B cell (primary cell): Measurements from ENCODE around the gene PAQR5. TPM values are rescaled to one million over a fixed set of nuclear protein-coding genes. Genes with fewer than 3 reads are reported as not detected.
"Not testable (repeated sequence)": the region's sequence is repeated elsewhere in the genome, so short reads cannot be mapped to it uniquely, and the experiment has no call there.

Experiments used
- ATAC-seq: fragments of 200-7000 bp; cut with Tn5 transposase; one replicate; pipeline ENCODE4 v1.10.0; 2021; ENCODE audit warnings: low read depth, mild to moderate bottlenecking, moderate number of reproducible peaks, moderate library complexity
- CTCF ChIA-PET: fragments of 350-600 bp; sonication (Branson Sonifier 250); formaldehyde crosslinking; loops from one replicate; lab custom pipeline; 2021; ENCODE audit warnings: antibody characterized with exemption, inconsistent platforms; lab: Charles Lee
- POLR2A ChIA-PET: fragments of 350-600 bp; sonication (Branson Sonifier 250); formaldehyde crosslinking; loops from one replicate; lab custom pipeline; 2021; ENCODE audit warnings: antibody characterized with exemption; lab: Charles Lee
- DNase-seq: peaks from one replicate; pipeline ENCODE4 v3.0.0; 2013
- H2AFZ ChIP-seq: 2 replicates; pipeline ENCODE4 v1.6.1; 2012; ENCODE audit warnings: mild to moderate bottlenecking, low read depth, low read length; ENCODE audit not compliant: insufficient read depth, poor library complexity, severe bottlenecking
- H3K27ac ChIP-seq, 2 donors: 1 replicate in 1 of 2; 2 replicates in 1 of 2; pipeline ENCODE4 v1.5.1; 2012 to 2013; ENCODE audit warnings: low read length in 2 of 2, mild to moderate bottlenecking in 2 of 2, moderate library complexity in 1 of 2
- H3K27me3 ChIP-seq, 4 experiments: fragments of 200-600 bp in 1 of 4; sonication (generic) in 1 of 4; replicated peaks in 1 of 4; 1 replicate in 2 of 4; 2 replicates in 2 of 4; pipeline versions ENCODE4 v1.6.1 to v1.7.0; 2013 to 2016; ENCODE audit warnings: low read length in 3 of 4, mild to moderate bottlenecking in 2 of 4, mixed read lengths in 1 of 4, moderate library complexity in 1 of 4; ENCODE audit not compliant: insufficient read depth in 4 of 4, control insufficient read depth in 3 of 4; ENCODE audit errors: control extremely low read depth in 1 of 4
- H3K36me3 ChIP-seq, 2 experiments: replicated peaks in 1 of 2; 1 replicate in 1 of 2; 2 replicates in 1 of 2; pipeline versions ENCODE4 v1.6.1 to v1.7.1; 2013; ENCODE audit warnings: low read length in 1 of 2; ENCODE audit not compliant: insufficient read depth in 2 of 2, control insufficient read depth in 1 of 2; ENCODE audit errors: control extremely low read depth in 1 of 2, extremely low read depth in 1 of 2
- H3K4me1 ChIP-seq, 2 donors: fragments of 200-600 bp in 1 of 2; sonication (generic) in 1 of 2; 1 replicate in 1 of 2; 2 replicates in 1 of 2; pipeline versions ENCODE4 v1.5.1 to v1.6.1; 2013 to 2017; ENCODE audit warnings: low read length in 2 of 2; ENCODE audit not compliant: control insufficient read depth in 2 of 2, insufficient read depth in 2 of 2
- H3K4me2 ChIP-seq: replicated peaks from 2 replicates; pipeline ENCODE3; 2012; ENCODE audit warnings: mild to moderate bottlenecking, low read depth, low read length; ENCODE audit not compliant: poor library complexity, severe bottlenecking
- H3K4me3 ChIP-seq, 5 experiments: fragments of 200-600 bp in 1 of 5; sonication (generic) in 1 of 5; 1 replicate in 3 of 5; 2 replicates in 2 of 5; pipeline versions ENCODE4 v1.5.1 to v1.7.0; 2011 to 2016; ENCODE audit warnings: low read length in 4 of 5, mild to moderate bottlenecking in 4 of 5, low read depth in 2 of 5, control low read depth in 1 of 5, moderate library complexity in 1 of 5; ENCODE audit not compliant: insufficient read depth in 1 of 5; ENCODE audit errors: control extremely low read depth in 1 of 5, extremely low read depth in 1 of 5
- H3K79me2 ChIP-seq: fragments of 200-600 bp; sonication (generic); one replicate; pipeline ENCODE4 v1.6.0; 2016; ENCODE audit warnings: low read length; ENCODE audit not compliant: control insufficient read depth, insufficient read depth
- H3K9ac ChIP-seq: fragments of 200-600 bp; sonication (generic); 2 replicates; pipeline ENCODE4 v1.6.1; 2017; ENCODE audit warnings: mild to moderate bottlenecking, low read length, moderate library complexity
- H3K9me3 ChIP-seq, 3 donors: one replicate each; pipeline versions ENCODE4 v1.6.1 to v1.7.1; 2013; ENCODE audit warnings: low read length in 2 of 3; ENCODE audit not compliant: control insufficient read depth in 2 of 3, insufficient read depth in 1 of 3; ENCODE audit errors: control extremely low read depth in 1 of 3
- H4K20me1 ChIP-seq: 2 replicates; pipeline ENCODE4 v1.6.0; 2012; ENCODE audit warnings: mild to moderate bottlenecking, low read length; ENCODE audit not compliant: insufficient read depth, control insufficient read depth, poor library complexity, severe bottlenecking
- H3K27ac Mint-ChIP-seq: one replicate; pipeline ENCODE4 v1.8.0; 2021; ENCODE audit warnings: mixed read lengths
- H3K27me3 Mint-ChIP-seq: one replicate; pipeline ENCODE4 v1.8.0; 2021; ENCODE audit warnings: mixed read lengths
- H3K4me1 Mint-ChIP-seq: one replicate; pipeline ENCODE4 v1.8.0; 2021; ENCODE audit warnings: mixed read lengths
- H3K4me3 Mint-ChIP-seq: one replicate; pipeline ENCODE4 v1.8.0; 2021; ENCODE audit warnings: mixed read lengths
- H3K9me3 Mint-ChIP-seq: one replicate; pipeline ENCODE4 v1.8.0; 2022; ENCODE audit warnings: mixed read lengths; ENCODE audit not compliant: insufficient read depth
- CTCF ChIP-seq: fragments of 200-600 bp; IDR thresholded peaks from one replicate; pipeline ENCODE4 v1.8.0; 2022; ENCODE audit warnings: antibody characterized with exemption, mild to moderate bottlenecking
- EZH2 ChIP-seq: IDR thresholded peaks from 2 replicates; pipeline ENCODE4 v1.6.1; 2012; ENCODE audit warnings: borderline replicate concordance, low read depth, mild to moderate bottlenecking, moderate library complexity, low read length; ENCODE audit not compliant: insufficient read depth, poor library complexity, severe bottlenecking
- WGBS: methylation state at CpG from one replicate; pipeline ENCODE4 v1.1.5; 2013; ENCODE audit warnings: missing lambda C conversion rate; ENCODE audit not compliant: insufficient coverage; 5-methylcytosine and 5-hydroxymethylcytosine counted together
- intact Hi-C: fragments of 100-400 bp; cut with micrococcal nuclease; formaldehyde crosslinking; loops from one replicate; pipeline ENCODE4 v1.10.0; 2022
- polyA plus RNA-seq: library from polyadenylated mRNA; depleted of rRNA; stranded (reverse); fragments of >200 nt; gene quantifications from 2 replicates; pipeline ENCODE4 v1.2.3, GENCODE V29; 2012
- total RNA-seq, 2 donors: library from RNA; stranded (reverse); fragments of 120-200 nt in 1 of 2; gene quantifications; 1 replicate in 1 of 2; 2 replicates in 1 of 2; pipeline versions ENCODE4 v1.2.3 to v1.2.4, GENCODE V29; 2013 to 2022

Gene PAQR5
- total and polyA plus RNA-seq, 2 donors (not counting 1 experiment from before 2014, with no cell fraction given), result not detected

- Mint-ChIP-seq H3K4me3 (no peak overlapping the region), H3K4me1 (no peaks in the 10 kb centered on the region), H3K9me3 (no peaks in the 10 kb centered on the region), H3K27me3 (peaks cover 51% of the 10 kb centered on the region), H3K27ac (no peak overlapping the region)
- TF ChIP-seq CTCF (no peak), EZH2 (no peak)
- H3K27ac ChIP-seq, result no peak overlapping the region
- H3K79me2 ChIP-seq, result no peaks in the 10 kb centered on the region
- H2AFZ ChIP-seq, result no peak overlapping the region
- H3K9me3 ChIP-seq, result no peaks in the 10 kb centered on the region
- intact Hi-C loops, result no loop called here
- no peaks in the 10 kb centered on the region for H4K20me1 ChIP-seq
- H3K27me3 ChIP-seq, result peaks cover 0 to 31% (median 12%) of the 10 kb centered on the region in 4 experiments
- peaks cover 4 to 5% of the 10 kb centered on the region in 2 donors for H3K4me1 ChIP-seq
- no peak overlapping the region for H3K4me3 ChIP-seq
- ChIA-PET CTCF (no interaction called here), POLR2A (no interaction called here)
- 87% methylated on average over 4 of the region's 9 CpGs for WGBS
- no peak overlapping the region for H3K4me2 ChIP-seq
- no peak for DNase-seq
- H3K9ac ChIP-seq, result no peak overlapping the region
- H3K36me3 ChIP-seq, result no peaks in the 10 kb centered on the region
- no peak for ATAC-seq
Measured at GRCh38 chr15:69299943-69300588, 1.4 kb downstream of the PAQR5 start.

DNA sequence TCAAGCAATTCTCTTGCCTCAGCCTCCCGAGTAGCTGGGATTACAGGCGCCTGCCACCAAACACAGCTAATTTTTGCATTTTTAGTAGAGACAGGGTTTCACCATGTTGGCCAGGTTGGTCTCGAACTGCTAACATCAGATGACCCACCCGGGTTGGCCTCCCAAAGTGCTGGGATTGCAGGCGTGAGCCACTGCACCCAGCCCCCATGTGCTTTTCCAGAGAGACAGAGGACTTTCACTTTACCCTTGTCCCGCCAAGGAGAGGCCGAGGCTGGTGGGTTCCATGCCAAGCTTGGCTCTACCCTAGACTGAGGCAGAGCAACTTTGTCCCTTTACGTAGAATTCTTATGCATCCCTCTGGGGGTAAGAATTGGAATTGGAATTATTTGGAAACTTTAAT lies 2.4 kb downstream of the PAQR5 start:
- peaks cover 0 to 31% (median 12%) of the 10 kb centered on the region in 4 experiments for H3K27me3 ChIP-seq
- intact Hi-C loops, DNase-seq, CTCF ChIA-PET, H3K4me1 Mint-ChIP-seq, H3K79me2 ChIP-seq, H3K4me3 Mint-ChIP-seq, H3K4me2 ChIP-seq, H3K36me3 ChIP-seq, H3K4me1 ChIP-seq, H3K27ac ChIP-seq, H3K9ac ChIP-seq, H3K27ac Mint-ChIP-seq, H3K4me3 ChIP-seq, H4K20me1 ChIP-seq, H2AFZ ChIP-seq, ATAC-seq, POLR2A ChIA-PET, H3K9me3 ChIP-seq, H3K9me3 Mint-ChIP-seq: not testable (repeated sequence)
- 88% methylated on average over 4 of the region's 8 CpGs for WGBS
- peaks cover 48% of the 10 kb centered on the region for H3K27me3 Mint-ChIP-seq

- H3K27ac ChIP-seq, H3K9me3 ChIP-seq, H3K4me2 ChIP-seq, H3K4me3 Mint-ChIP-seq, CTCF ChIA-PET, H3K4me3 ChIP-seq, H4K20me1 ChIP-seq, H3K4me1 Mint-ChIP-seq, H3K9me3 Mint-ChIP-seq, H3K27ac Mint-ChIP-seq, DNase-seq, ATAC-seq, H2AFZ ChIP-seq, H3K79me2 ChIP-seq, H3K36me3 ChIP-seq, H3K4me1 ChIP-seq, POLR2A ChIA-PET, H3K9ac ChIP-seq, intact Hi-C loops: not testable (repeated sequence)
- 93% methylated on average over 3 of the region's 6 CpGs for WGBS
- peaks cover 47% of the 10 kb centered on the region for H3K27me3 Mint-ChIP-seq
- peaks cover 0 to 31% (median 12%) of the 10 kb centered on the region in 4 experiments for H3K27me3 ChIP-seq
Measured at GRCh38 chr15:69302087-69302486, 3.4 kb downstream of the PAQR5 start.
